A549 (cell line): Measurements from ENCODE around the gene HDHD3. TPM values are rescaled to one million over a fixed set of nuclear protein-coding genes. Genes with fewer than 3 reads are reported as not detected.
"Not testable (repeated sequence)": the region's sequence is repeated elsewhere in the genome, so short reads cannot be mapped to it uniquely, and the experiment has no call there.

Source experiments
- ATAC-seq, 2 experiments: fragments of 200-7000 bp in 1 of 2; fragments of >200 bp in 1 of 2; cut with Nextera tagmentation in 1 of 2; cut with Tn5 transposase in 1 of 2; 3 replicates each; pipeline versions ENCODE4 v1.8.0 to v1.9.1; 2018 to 2020; ENCODE audit warnings: mild to moderate bottlenecking in 1 of 2, moderate library complexity in 1 of 2
- CTCF ChIA-PET: fragments of 300-600 bp; sonication (Branson Sonifier 250); formaldehyde crosslinking; extraction: SDS; loops from one replicate; lab custom pipeline; 2021; ENCODE audit warnings: antibody characterized with exemption, inconsistent platforms; lab: Yijun Ruan, JAX
- POLR2A ChIA-PET: fragments of 350-600 bp; formaldehyde crosslinking; extraction: SDS; loops from one replicate; lab custom pipeline; 2021; ENCODE audit warnings: antibody characterized with exemption, inconsistent platforms; lab: Yijun Ruan, JAX
- DNase-seq, 2 experiments: peaks; one replicate each; pipeline versions ENCODE4 v3.0.0 to v3.0.0-alpha.2; 2011 to 2016; ENCODE audit warnings: low read depth in 1 of 2, low spot score in 1 of 2
- FAIRE-seq: peaks from 2 replicates; lab custom pipeline; 2011; peaks lifted over from hg19 to GRCh38; lab: Jason Lieb, UNC
- H3K27ac ChIP-seq, 2 experiments: fragments of >200 bp; sonication (Bioruptor Twin); formaldehyde crosslinking; 3 replicates each; pipeline ENCODE4 v1.5.1; 2016 to 2017
- H3K4me1 ChIP-seq: fragments of >200 bp; sonication (Bioruptor Twin); formaldehyde crosslinking; 3 replicates; pipeline ENCODE4 v1.6.1; 2016
- H3K4me2 ChIP-seq: fragments of >200 bp; sonication (Bioruptor Twin); formaldehyde crosslinking; 3 replicates; pipeline ENCODE4 v1.6.1; 2016
- H3K4me3 ChIP-seq: fragments of >200 bp; sonication (Bioruptor Twin); formaldehyde crosslinking; 3 replicates; pipeline ENCODE4 v1.5.1; 2016
- H3K9me3 ChIP-seq: fragments of >200 bp; sonication (Bioruptor Twin); formaldehyde crosslinking; 3 replicates; pipeline ENCODE4 v1.6.1; 2016
- ATOH8 ChIP-seq: fragments of 250-450 bp; sonication (Bioruptor Pico); IDR thresholded peaks from 2 replicates; pipeline ENCODE4 v1.5.0; 2020; ENCODE audit warnings: low read depth, mild to moderate bottlenecking, moderate library complexity
- BHLHE40 ChIP-seq: IDR thresholded peaks from 2 replicates; pipeline ENCODE4 v1.6.1; 2012; ENCODE audit warnings: low read depth, low read length, inconsistent platforms
- CEBPB ChIP-seq, 2 experiments: fragments of >200 bp in 1 of 2; sonication (Bioruptor Twin) in 1 of 2; formaldehyde crosslinking in 1 of 2; IDR thresholded peaks; 2 replicates each; pipeline ENCODE4 v1.6.1; 2012 to 2016
- CTCF ChIP-seq: fragments of >200 bp; sonication (Bioruptor Twin); formaldehyde crosslinking; IDR thresholded peaks from 3 replicates; pipeline ENCODE4 v1.5.1; 2016
- HES2 ChIP-seq: fragments of >200 bp; sonication (Bioruptor Twin); formaldehyde crosslinking; IDR thresholded peaks from 2 replicates; pipeline ENCODE4 v1.6.1; 2016
- HOXB5 ChIP-seq: fragments of 250-450 bp; sonication (Bioruptor Pico); IDR thresholded peaks from 2 replicates; pipeline ENCODE4 v1.5.0; 2020; ENCODE audit warnings: mild to moderate bottlenecking, moderate library complexity
- MAFK ChIP-seq: fragments of 450-650 bp; IDR thresholded peaks from 2 replicates; pipeline ENCODE4 v1.6.1; 2014; ENCODE audit not compliant: partially characterized antibody
- MYC ChIP-seq: IDR thresholded peaks from 2 replicates; pipeline ENCODE4 v1.6.1; 2012; ENCODE audit warnings: mild to moderate bottlenecking, inconsistent platforms, low read length, improper control_type of control experiment, borderline replicate concordance
- NPAS2 ChIP-seq: fragments of 250-450 bp; sonication (Bioruptor Pico); IDR thresholded peaks from 2 replicates; pipeline ENCODE4 v1.8.0; 2022; ENCODE audit warnings: mild to moderate bottlenecking, moderate library complexity, borderline replicate concordance
- PHF8 ChIP-seq: fragments of 200-600 bp; sonication (generic); IDR thresholded peaks from 2 replicates; pipeline ENCODE4 v1.6.1; 2016; ENCODE audit warnings: low read depth, mild to moderate bottlenecking, antibody characterized with exemption, moderate library complexity, borderline replicate concordance
- RAD21 ChIP-seq, 2 experiments: fragments of >200 bp in 1 of 2; sonication (Bioruptor Twin) in 1 of 2; formaldehyde crosslinking in 1 of 2; IDR thresholded peaks in 1 of 2; conservative IDR thresholded peaks in 1 of 2; 2 replicates in 1 of 2; 3 replicates in 1 of 2; pipeline ENCODE4 v1.6.1; 2012 to 2018; ENCODE audit warnings: inconsistent platforms in 1 of 2
- SREBF2 ChIP-seq: fragments of 450-650 bp; IDR thresholded peaks from 2 replicates; pipeline ENCODE4 v1.6.1; 2014; ENCODE audit warnings: mild to moderate bottlenecking, moderate library complexity
- TFCP2L1 ChIP-seq: fragments of 250-450 bp; sonication (Bioruptor Pico); IDR thresholded peaks from 2 replicates; pipeline ENCODE4 v1.5.0; 2021; ENCODE audit warnings: mild to moderate bottlenecking
- ZC3H11A ChIP-seq: fragments of 450-650 bp; IDR thresholded peaks from 2 replicates; pipeline ENCODE4 v1.6.1; 2014; ENCODE audit warnings: antibody characterized with exemption, mild to moderate bottlenecking
- ZFP36 ChIP-seq: fragments of 450-650 bp; IDR thresholded peaks from 2 replicates; pipeline ENCODE4 v1.6.1; 2014; ENCODE audit warnings: borderline replicate concordance; ENCODE audit not compliant: partially characterized antibody
- WGBS: methylation state at CpG from one replicate; pipeline ENCODE4 v1.1.6; 2017; ENCODE audit errors: missing lambda C conversion rate; 5-methylcytosine and 5-hydroxymethylcytosine counted together
- polyA plus RNA-seq, 4 experiments: library from polyadenylated mRNA; depleted of rRNA in 3 of 4; stranded (reverse); fragments of >200 nt; fragmentation: RNase III in 1 of 4; extraction: RNeasy Plus Mini Kit Qiagen cat#74134 plus additional on column Dnase treatment in 1 of 4; gene quantifications; 2 replicates in 3 of 4; 3 replicates in 1 of 4; pipeline ENCODE4 v1.2.3, GENCODE V29; 2011 to 2017

The HDHD3 gene
- polyA plus RNA-seq, 2 of the 4 experiments (the other 2 are of a cell fraction): 17.5 to 22.6 TPM

GRCh38 chr9:113381909-113382411 is 5.2 kb upstream of the HDHD3 start (continued):
- TF ChIP-seq ATOH8 (CRISPR knock-in tag) (no peak), HOXB5 (CRISPR knock-in tag) (no peak), MYC (no peak), HES2 (no peak), RAD21 (conservative IDR thresholded peaks at IDR 0.05 in 1 of 2, IDR thresholded peaks at IDR 0.05 in 1 of 2) (no peak), ZC3H11A (no peak), ZFP36 (no peak), CTCF (no peak), NPAS2 (no peak)

GRCh38 chr9:113381441-113381840 is 4.7 kb upstream of the HDHD3 start:
- not testable (repeated sequence) for H3K4me3 ChIP-seq, H3K9me3 ChIP-seq, H3K4me1 ChIP-seq, DNase-seq, H3K4me2 ChIP-seq, H3K27ac ChIP-seq, FAIRE-seq, ATAC-seq
- ChIA-PET CTCF (interaction anchor here (0.6 to 1.0 kb wide), 2 partner anchors 19 to 277 kb away, joined by 3 read pairs; partner anchors contain the start of gene ALAD), POLR2A (interaction anchor here (0.6 kb wide), 1 partner anchor 41 kb away, joined by 5 read pairs; the partner anchor contains the start of gene WDR31)
- 74% methylated on average over 7 of the region's 7 CpGs for WGBS

- FAIRE-seq: no peak
- Histone ChIP-seq H3K4me2 (no peak overlapping the region), H3K4me1 (peaks cover 8% of the 10 kb centered on the region; the same call in 1 of the 3 replicates), H3K27ac (no peak overlapping the region), H3K9me3 (no peaks in the 10 kb centered on the region), H3K4me3 (no peak overlapping the region)
- no peak for DNase-seq
- no peak for ATAC-seq
- ChIA-PET CTCF (interaction anchor here (0.6 kb wide), 1 partner anchor 278 kb away, joined by 3 read pairs; no protein-coding TSS in a partner anchor), POLR2A (interaction anchor here (0.6 kb wide), 1 partner anchor 41 kb away, joined by 5 read pairs; the partner anchor contains the start of gene WDR31)
- 54% methylated on average over 1 of the region's 1 CpG for WGBS
- no peak for TF ChIP-seq SREBF2
- no peak for TF ChIP-seq PHF8
- TF ChIP-seq CEBPB (IDR thresholded peaks at IDR 0.05): no peak
- TF ChIP-seq BHLHE40: no peak
- TF ChIP-seq MAFK: peak; percentile 84
- no peak for TF ChIP-seq TFCP2L1 (CRISPR knock-in tag)
These were observed 4.1 kb upstream of the HDHD3 start for GRCh38 chr9:113380869-113381378.

- ATAC-seq, H3K4me1 ChIP-seq, H3K27ac ChIP-seq, FAIRE-seq, H3K4me2 ChIP-seq, POLR2A ChIA-PET, CTCF ChIA-PET, H3K9me3 ChIP-seq, H3K4me3 ChIP-seq, DNase-seq: not testable (repeated sequence)
- WGBS: 60% methylated on average over 2 of the region's 2 CpGs
These were observed 3.0 kb upstream of the HDHD3 start for GRCh38 chr9:113379829-113380210.

GRCh38 chr9:113379094-113379828 is 2.5 kb upstream of the HDHD3 start:
- H3K4me3 ChIP-seq, FAIRE-seq, ATAC-seq, DNase-seq, H3K9me3 ChIP-seq, H3K4me1 ChIP-seq, CTCF ChIA-PET, POLR2A ChIA-PET, H3K4me2 ChIP-seq, H3K27ac ChIP-seq: not testable (repeated sequence)
- 84% methylated on average over 23 of the region's 24 CpGs for WGBS
